ENCODE data around the gene TANGO2. TPM values are rescaled to one million over a fixed set of nuclear protein-coding genes. Genes with fewer than 3 reads are reported as not detected.
A peak's percentile ranks its signal among the peaks of the same experiment; 100 is the strongest.

The TANGO2 gene
- total RNA-seq, 1 experiment from 2014 or later = 14.6 TPM

DNA sequence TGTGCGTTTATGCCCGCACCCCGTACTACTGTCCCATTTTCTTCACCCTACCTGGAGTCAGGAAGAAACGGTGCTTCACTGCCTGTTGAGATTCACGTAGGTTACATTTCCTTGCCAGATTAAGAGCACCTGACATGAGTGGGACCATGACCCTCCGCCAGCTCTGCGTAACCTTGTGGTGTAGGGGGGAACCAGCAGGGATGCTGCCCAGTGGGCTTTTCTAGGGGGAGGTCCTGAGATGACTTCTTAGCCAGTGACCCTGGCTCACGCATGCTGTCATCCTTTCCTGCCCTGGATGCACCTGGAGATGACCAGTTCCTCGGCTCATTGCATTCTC is 3.3 kb upstream of the TANGO2 start:
- Mint-ChIP-seq H3K27me3 (ENCODE audit: low read depth) (peaks cover 56% of the 10 kb centered on the region), H3K9me3 (no peaks in the 10 kb centered on the region), H3K4me3 (peak overlapping the region; percentile 73 to 90), H3K4me1 (peaks cover 11 to 17% of the 10 kb centered on the region in 2 experiments), H3K27ac (no peak overlapping the region; a peak in 1 of 7 replicates), H3K36me3 (ENCODE audit: insufficient read depth in 1 of 3, low read depth in 3 of 3) (no peaks in the 10 kb centered on the region; a peak in 1 of 7 replicates)
- Histone ChIP-seq H2BK120ac (ENCODE audit: low read depth, low read length, poor library complexity, severe bottlenecking) (no peak overlapping the region), H2BK20ac (ENCODE audit: low read depth, low read length, poor library complexity, severe bottlenecking) (no peak overlapping the region), H3K27ac (ENCODE audit: insufficient read length, low read depth, low read length) (no peak overlapping the region), H3K14ac (ENCODE audit: insufficient read depth, low read length) (no peak overlapping the region), H2BK12ac (ENCODE audit: insufficient read length, low read depth, low read length) (no peak overlapping the region), H3K23ac (ENCODE audit: insufficient read length, low read depth, low read length) (no peak overlapping the region), H4K20me1 (ENCODE audit: control insufficient read depth, insufficient read depth, insufficient read length) (no peaks in the 10 kb centered on the region), H3K56ac (ENCODE audit: insufficient read length, low read depth, low read length) (no peak overlapping the region), H3K79me2 (ENCODE audit: insufficient read depth, low read length) (no peaks in the 10 kb centered on the region), H3K9me3 (ENCODE audit: control insufficient read depth, low read depth, low read length) (no peaks in the 10 kb centered on the region), H2AK5ac (ENCODE audit: insufficient read length, low read length) (no peak overlapping the region), H3K4me2 (ENCODE audit: insufficient read depth, insufficient read length, low read length) (peak overlapping the region; percentile 65), H3K27me3 (ENCODE audit: insufficient read depth, low read length) (peaks cover 31% of the 10 kb centered on the region), H3K9ac (ENCODE audit: extremely low read depth, insufficient read length, low read length) (no peak overlapping the region), H4K5ac (ENCODE audit: insufficient read length, low read depth, low read length) (no peak overlapping the region), H4K91ac (ENCODE audit: insufficient read length, low read depth, low read length) (no peak overlapping the region), H3K18ac (ENCODE audit: insufficient read length, low read depth, low read length) (no peak overlapping the region), H4K8ac (replicated peaks; ENCODE audit: insufficient read length, low read depth, low read length) (no peak overlapping the region), H3T11ph (ENCODE audit: low read length) (no peak overlapping the region), H3K4ac (ENCODE audit: low read depth, low read length) (no peak overlapping the region), H3K23me2 (ENCODE audit: insufficient read length, low read depth, low read length, poor library complexity, severe bottlenecking) (peaks cover 19% of the 10 kb centered on the region), H3K79me1 (ENCODE audit: insufficient read depth, low read depth, low read length, poor library complexity, severe bottlenecking) (no peaks in the 10 kb centered on the region), H2BK5ac (ENCODE audit: insufficient read length, low read length) (no peak overlapping the region), H2BK15ac (ENCODE audit: low read depth, low read length) (no peak overlapping the region), H2AFZ (ENCODE audit: low read length) (no peak overlapping the region), H3K4me1 (ENCODE audit: insufficient read depth, low read length) (no peaks in the 10 kb centered on the region)
- no CpG with 5 or more reads among the region's 9 CpGs for WGBS (ENCODE audit: extremely low coverage, insufficient read length, low lambda C conversion rate)
- no peak for DNase-seq
- no peak for TF ChIP-seq CTCF (conservative IDR thresholded peaks at IDR 0.05)
